ENCODE results near the gene SUCLG1.

DNA sequence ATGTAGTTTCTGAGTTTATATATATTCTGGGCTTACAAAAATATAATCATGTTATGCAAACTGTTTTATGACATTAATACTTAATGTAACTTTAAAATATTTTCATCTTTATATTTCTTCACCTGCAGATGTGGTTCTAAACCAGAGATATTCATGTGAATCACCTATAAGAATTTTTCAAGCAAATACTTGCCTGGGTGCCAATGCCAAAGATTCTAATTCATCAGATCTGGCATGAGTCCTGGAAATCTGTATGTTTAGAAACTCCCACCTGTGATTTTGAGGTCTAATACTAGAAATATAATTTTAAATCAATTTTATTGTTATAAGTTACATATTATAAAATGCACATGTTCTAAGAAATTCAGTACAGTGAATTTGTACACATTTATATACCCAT, 37.3 kb upstream of the SUCLG1 start:
- TF ChIP-seq POLR2A (IDR thresholded peaks at IDR 0.05; ENCODE audit: low read length) (no peak), GATA1 (IDR thresholded peaks at IDR 0.05; ENCODE audit: low read depth, low read length) (no peak)

All from erythroblast (primary cell).